Nephron (organoid): Measurements from ENCODE around the gene CDRT15.

Experiments
- H3K27ac Mint-ChIP-seq, 3 experiments: 2 replicates each; pipeline ENCODE4 v1.8.0; 2020; ENCODE audit warnings: mixed read lengths in 3 of 3, mild to moderate bottlenecking in 2 of 3, moderate library complexity in 1 of 3
- H3K27me3 Mint-ChIP-seq: 2 replicates; pipeline ENCODE4 v1.8.0; 2021; ENCODE audit warnings: low read depth, mild to moderate bottlenecking, moderate library complexity, mixed read lengths
- H3K36me3 Mint-ChIP-seq: 2 replicates; pipeline ENCODE4 v1.8.0; 2020; ENCODE audit warnings: low read depth, mixed read lengths
- H3K4me1 Mint-ChIP-seq: 2 replicates; pipeline ENCODE4 v1.8.0; 2020; ENCODE audit warnings: mixed read lengths
- H3K4me3 Mint-ChIP-seq, 3 experiments: 2 replicates each; pipeline ENCODE4 v1.8.0; 2020; ENCODE audit warnings: mild to moderate bottlenecking in 3 of 3, mixed read lengths in 3 of 3, moderate library complexity in 2 of 3
- H3K9me3 Mint-ChIP-seq: 2 replicates; pipeline ENCODE4 v1.8.0; 2020; ENCODE audit warnings: mixed read lengths
- TF ChIP-seq, protein P1 (sequence below), 3 experiments: fragments of 200-600 bp; sonication (generic); IDR thresholded peaks; one replicate each; pipeline ENCODE4 v1.5.0; 2021; ENCODE audit warnings: antibody characterized with exemption in 3 of 3; ENCODE audit not compliant: unreplicated experiment in 3 of 3

CDRT15 gene

DNA sequence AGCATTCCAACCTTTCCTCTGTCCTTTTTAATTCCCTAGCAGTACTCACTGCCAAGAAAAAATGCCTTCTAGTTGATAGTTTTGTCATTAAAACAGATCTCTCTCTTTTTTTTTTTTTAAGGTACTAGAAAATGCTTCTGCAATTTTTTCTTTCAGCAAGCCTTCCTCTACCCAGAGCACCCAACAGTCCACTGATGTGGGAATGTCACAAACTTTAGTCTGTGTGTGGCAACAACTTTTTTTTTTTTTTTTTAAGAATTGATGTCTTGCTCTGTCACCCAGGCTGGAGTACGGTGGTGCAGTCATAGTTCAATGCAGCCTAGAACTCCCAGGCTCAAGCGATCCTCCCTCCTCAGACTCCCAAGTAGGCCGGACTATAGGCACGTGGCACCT, 34.7 kb downstream of the CDRT15 start:
- peaks cover 5% of the 10 kb centered on the region for H3K4me1 Mint-ChIP-seq
- no peaks in the 10 kb centered on the region for H3K9me3 Mint-ChIP-seq
- peaks cover 13% of the 10 kb centered on the region for H3K36me3 Mint-ChIP-seq
- TF ChIP-seq, protein P1, sequence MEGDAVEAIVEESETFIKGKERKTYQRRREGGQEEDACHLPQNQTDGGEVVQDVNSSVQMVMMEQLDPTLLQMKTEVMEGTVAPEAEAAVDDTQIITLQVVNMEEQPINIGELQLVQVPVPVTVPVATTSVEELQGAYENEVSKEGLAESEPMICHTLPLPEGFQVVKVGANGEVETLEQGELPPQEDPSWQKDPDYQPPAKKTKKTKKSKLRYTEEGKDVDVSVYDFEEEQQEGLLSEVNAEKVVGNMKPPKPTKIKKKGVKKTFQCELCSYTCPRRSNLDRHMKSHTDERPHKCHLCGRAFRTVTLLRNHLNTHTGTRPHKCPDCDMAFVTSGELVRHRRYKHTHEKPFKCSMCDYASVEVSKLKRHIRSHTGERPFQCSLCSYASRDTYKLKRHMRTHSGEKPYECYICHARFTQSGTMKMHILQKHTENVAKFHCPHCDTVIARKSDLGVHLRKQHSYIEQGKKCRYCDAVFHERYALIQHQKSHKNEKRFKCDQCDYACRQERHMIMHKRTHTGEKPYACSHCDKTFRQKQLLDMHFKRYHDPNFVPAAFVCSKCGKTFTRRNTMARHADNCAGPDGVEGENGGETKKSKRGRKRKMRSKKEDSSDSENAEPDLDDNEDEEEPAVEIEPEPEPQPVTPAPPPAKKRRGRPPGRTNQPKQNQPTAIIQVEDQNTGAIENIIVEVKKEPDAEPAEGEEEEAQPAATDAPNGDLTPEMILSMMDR (IDR thresholded peaks at IDR 0.05; ENCODE audit: unreplicated experiment in 3 of 3) = no peak
- peak overlapping the region in 1 of 3 experiments; percentile 45 for H3K27ac Mint-ChIP-seq
- H3K4me3 Mint-ChIP-seq = no peak overlapping the region
- no peaks in the 10 kb centered on the region for H3K27me3 Mint-ChIP-seq

- Mint-ChIP-seq H3K27ac (peak overlapping the region in 1 of 3 experiments; percentile 45), H3K36me3 (peaks cover 13% of the 10 kb centered on the region), H3K4me3 (no peak overlapping the region), H3K9me3 (no peaks in the 10 kb centered on the region), H3K27me3 (no peaks in the 10 kb centered on the region), H3K4me1 (peaks cover 5% of the 10 kb centered on the region)
- TF ChIP-seq, protein P1 (IDR thresholded peaks at IDR 0.05; ENCODE audit: unreplicated experiment in 3 of 3) = no peak
Observed at GRCh38 chr17:14201021-14201987, 35.4 kb downstream of the CDRT15 start.

GRCh38 chr17:14200354-14200753, 36.3 kb downstream of the CDRT15 start:
- Mint-ChIP-seq H3K9me3 (no peaks in the 10 kb centered on the region), H3K27ac (no peak overlapping the region), H3K27me3 (no peaks in the 10 kb centered on the region), H3K4me1 (peaks cover 5% of the 10 kb centered on the region), H3K4me3 (no peak overlapping the region), H3K36me3 (peaks cover 13% of the 10 kb centered on the region)
- TF ChIP-seq, protein P1 (IDR thresholded peaks at IDR 0.05; ENCODE audit: unreplicated experiment in 3 of 3) = no peak

- no peaks in the 10 kb centered on the region for H3K9me3 Mint-ChIP-seq
- peaks cover 9% of the 10 kb centered on the region for H3K36me3 Mint-ChIP-seq
- TF ChIP-seq, protein P1 (IDR thresholded peaks at IDR 0.05; ENCODE audit: unreplicated experiment in 3 of 3) = no peak
- peaks cover 5% of the 10 kb centered on the region for H3K4me1 Mint-ChIP-seq
- no peak overlapping the region for H3K27ac Mint-ChIP-seq
- no peaks in the 10 kb centered on the region for H3K27me3 Mint-ChIP-seq
- H3K4me3 Mint-ChIP-seq = no peak overlapping the region
Observed at GRCh38 chr17:14199601-14200000, 37.1 kb downstream of the CDRT15 start.

DNA sequence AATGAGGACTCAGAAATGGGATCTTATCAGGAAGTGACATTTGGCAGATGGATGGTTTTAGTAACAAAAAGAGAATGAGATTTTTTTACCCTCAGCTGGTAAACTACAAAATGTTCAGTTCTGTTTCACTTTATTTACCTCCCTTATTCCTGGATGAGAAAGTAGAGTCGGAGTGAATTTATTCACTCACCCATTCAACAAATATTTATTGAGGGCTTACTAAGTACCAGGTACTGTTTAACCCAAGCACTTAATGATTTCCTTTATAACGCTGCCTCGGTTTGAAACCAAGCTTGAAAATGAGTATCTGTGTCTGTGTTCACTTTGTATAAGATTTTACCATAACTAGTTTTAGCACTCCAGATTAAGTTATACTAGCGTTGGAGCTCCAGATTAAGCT, 38.1 kb downstream of the CDRT15 start:
- TF ChIP-seq, protein P1 (IDR thresholded peaks at IDR 0.05; ENCODE audit: unreplicated experiment in 3 of 3) = no peak
- Mint-ChIP-seq H3K27me3 (no peaks in the 10 kb centered on the region), H3K36me3 (peaks cover 9% of the 10 kb centered on the region), H3K4me3 (no peak overlapping the region), H3K9me3 (no peaks in the 10 kb centered on the region), H3K4me1 (peaks cover 5% of the 10 kb centered on the region), H3K27ac (no peak overlapping the region)
